Pancreas (tissue), 10 donors: ENCODE data around the gene WLS. TPM values are rescaled to one million over a fixed set of nuclear protein-coding genes. Genes with fewer than 3 reads are reported as not detected.
A peak's percentile ranks its signal among the peaks of the same experiment; 100 is the strongest.

Experiments used
- ATAC-seq, 4 donors: fragments of 200-7000 bp; cut with Tn5 transposase; one replicate each; pipeline versions ENCODE4 v1.8.0 to v1.9.1; 2020; ENCODE audit warnings: mild to moderate bottlenecking in 4 of 4, moderate library complexity in 4 of 4
- DNase-seq, 6 donors: peaks; one replicate each; pipeline ENCODE4 v3.0.0-alpha.2; 2020
- FAIRE-seq: peaks from 2 replicates; lab custom pipeline; 2012; peaks lifted over from hg19 to GRCh38; lab: Jason Lieb, UNC
- H3K27ac ChIP-seq, 4 donors: fragments of 200-600 bp; sonication (generic); 1 replicate in 3 of 4; 2 replicates in 1 of 4; pipeline versions ENCODE4 v1.5.0 to v1.8.0; 2020
- H3K27me3 ChIP-seq, 4 donors: fragments of 200-600 bp; one replicate each; pipeline ENCODE4 v1.8.0; 2021
- H3K36me3 ChIP-seq, 3 donors: fragments of 200-600 bp; sonication (generic) in 1 of 3; one replicate each; pipeline versions ENCODE4 v1.5.0 to v1.8.0; 2020 to 2021
- H3K4me1 ChIP-seq, 3 donors: fragments of 200-600 bp; one replicate each; pipeline ENCODE4 v1.8.0; 2021
- H3K4me3 ChIP-seq, 4 donors: fragments of 200-600 bp; sonication (generic) in 2 of 4; one replicate each; pipeline versions ENCODE4 v1.5.0 to v1.8.0; 2020 to 2021
- H3K9me3 ChIP-seq, 4 donors: fragments of 200-600 bp; one replicate each; pipeline ENCODE4 v1.8.0; 2021
- CTCF ChIP-seq, 4 donors: fragments of 200-600 bp; sonication (generic) in 3 of 4; IDR thresholded peaks; one replicate each; pipeline versions ENCODE4 v1.5.0 to v1.8.0; 2021; ENCODE audit warnings: antibody characterized with exemption in 4 of 4
- WGBS, 2 donors: extraction: QIAGEN DNeasy Blood & Tissue Kit; methylation state at CpG; one replicate each; pipeline ENCODE4 v1.1.7; 2013; 5-methylcytosine and 5-hydroxymethylcytosine counted together
- intact Hi-C, 3 donors: fragments of 100-400 bp; cut with DNase I; formaldehyde crosslinking; loops; one replicate each; pipeline versions ENCODE4 v1.11.1 to v1.14.2; 2022
- polyA plus RNA-seq, 2 donors: library from polyadenylated mRNA; stranded (reverse); fragments of 200-250 nt; gene quantifications; one replicate each; pipeline ENCODE4 v1.2.3, GENCODE V29; 2013
- total RNA-seq, 6 donors: library from RNA; stranded (reverse); fragmentation: NEBNext Ultra II Directional in 4 of 6; extraction: Animal tissue kit (Norgen Biotek cat#: 25700) in 4 of 6; gene quantifications; one replicate each; pipeline versions ENCODE4 v1.2.1 to v1.2.4, GENCODE V29; 2021 to 2023
- donor health status: healthy with polysubstance abuse.
- donor health status: DM: no; HTN: no; CAD: no; lungs with moderate emphysema.
- donor health status: DM: no; HTN: no; CAD: no.
- donor health status: control.
- donor health status: control.
- donor health status: Bipolar disorder and iron deficiency.
- donor health status: DM: yes; HTN: yes; CAD: no.
- donor health status: DM: no; HTN: no; CAD: no.
- donor health status: DM: no; HTN: no; CAD: no.
- donor health status: DM: yes; HTN: yes; CAD: no.

The WLS gene
- total and polyA plus RNA-seq, 8 donors: 32.5 to 121 (median 68.8) TPM

- DNase-seq (no peak), FAIRE-seq (no peak), ATAC-seq (no peak)
- Histone ChIP-seq H3K27ac (no peak overlapping the region), H3K9me3 (no peaks in the 10 kb centered on the region), H3K36me3 (no peaks in the 10 kb centered on the region), H3K27me3 (no peaks in the 10 kb centered on the region), H3K4me1 (no peaks in the 10 kb centered on the region), H3K4me3 (no peak overlapping the region)
- WGBS, 2 donors: 59 to 80% methylated on average over 4 of the region's 4 CpGs
- TF ChIP-seq CTCF (IDR thresholded peaks at IDR 0.05): no peak
- intact Hi-C loops: loop anchor here in 2 of 3 donors (5.0 to 10.0 kb wide), 2 partner anchors 227 to 351 kb away; no protein-coding TSS in a partner anchor
These were observed 117.0 kb downstream of the WLS start for GRCh38 chr1:68115308-68115707.

DNA sequence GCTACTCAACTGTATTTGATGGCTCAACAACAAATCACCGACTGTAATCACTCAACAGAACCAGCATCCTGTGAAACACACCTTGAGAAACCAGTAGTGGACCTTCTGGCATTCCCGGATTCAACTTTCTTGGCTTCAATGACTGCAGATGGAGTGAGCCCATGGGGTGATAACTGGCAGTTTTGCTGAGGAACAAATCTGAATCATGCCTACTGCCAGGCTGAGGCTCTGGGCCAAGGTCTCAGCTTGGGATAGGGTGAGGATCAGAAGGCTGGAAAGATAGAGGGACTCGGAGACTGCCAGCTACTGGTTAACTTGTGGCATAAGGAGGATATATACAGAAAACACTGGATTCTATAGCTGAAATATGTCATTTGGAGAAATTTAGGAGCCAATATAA, 118.4 kb downstream of the WLS start:
- Histone ChIP-seq H3K36me3 (no peaks in the 10 kb centered on the region), H3K4me1 (no peaks in the 10 kb centered on the region), H3K9me3 (no peaks in the 10 kb centered on the region), H3K27ac (no peak overlapping the region), H3K4me3 (no peak overlapping the region), H3K27me3 (no peaks in the 10 kb centered on the region)
- FAIRE-seq: no peak
- DNase-seq: no peak
- WGBS, 2 donors: 70 to 79% methylated on average over 3 of the region's 3 CpGs
- no peak for TF ChIP-seq CTCF (IDR thresholded peaks at IDR 0.05)
- intact Hi-C loops: loop anchor here in 2 of 3 donors (5.0 to 10.0 kb wide), 2 partner anchors 262 to 349 kb away; no protein-coding TSS in a partner anchor
- no peak for ATAC-seq

DNA sequence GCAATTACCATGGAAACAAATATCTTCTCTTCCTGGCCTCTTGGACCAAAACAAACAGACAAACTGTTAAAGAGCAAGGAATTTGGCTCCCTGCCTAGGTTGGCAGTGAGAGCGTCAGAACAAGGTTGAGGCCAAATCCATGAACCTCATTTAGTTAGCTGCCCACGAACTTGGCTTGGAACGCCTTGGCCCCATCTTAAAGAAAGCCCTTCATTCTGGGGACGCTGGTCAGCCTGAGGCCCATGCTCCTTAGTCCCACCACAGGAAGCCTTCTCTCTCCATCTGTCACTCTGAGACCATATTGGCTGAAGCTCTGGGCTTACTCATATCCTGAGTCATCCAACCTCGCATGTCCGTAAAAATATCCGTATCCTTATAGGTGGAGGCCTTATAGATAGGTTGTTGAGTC, 119.5 kb downstream of the WLS start:
- TF ChIP-seq CTCF (IDR thresholded peaks at IDR 0.05): no peak
- ATAC-seq: peak in 2 of 4 donors; percentile 6 to 17
- Histone ChIP-seq H3K4me3 (no peak overlapping the region), H3K36me3 (no peaks in the 10 kb centered on the region), H3K9me3 (no peaks in the 10 kb centered on the region), H3K27ac (no peak overlapping the region), H3K4me1 (no peaks in the 10 kb centered on the region), H3K27me3 (no peaks in the 10 kb centered on the region)
- WGBS, 2 donors: 37 to 47% methylated on average over 7 of the region's 7 CpGs
- intact Hi-C loops: loop anchor here in 2 of 3 donors (5.0 to 10.0 kb wide), 2 partner anchors 261 to 348 kb away; no protein-coding TSS in a partner anchor
- peak in 1 of 6 donors; percentile 18 for DNase-seq
- FAIRE-seq: no peak

DNA sequence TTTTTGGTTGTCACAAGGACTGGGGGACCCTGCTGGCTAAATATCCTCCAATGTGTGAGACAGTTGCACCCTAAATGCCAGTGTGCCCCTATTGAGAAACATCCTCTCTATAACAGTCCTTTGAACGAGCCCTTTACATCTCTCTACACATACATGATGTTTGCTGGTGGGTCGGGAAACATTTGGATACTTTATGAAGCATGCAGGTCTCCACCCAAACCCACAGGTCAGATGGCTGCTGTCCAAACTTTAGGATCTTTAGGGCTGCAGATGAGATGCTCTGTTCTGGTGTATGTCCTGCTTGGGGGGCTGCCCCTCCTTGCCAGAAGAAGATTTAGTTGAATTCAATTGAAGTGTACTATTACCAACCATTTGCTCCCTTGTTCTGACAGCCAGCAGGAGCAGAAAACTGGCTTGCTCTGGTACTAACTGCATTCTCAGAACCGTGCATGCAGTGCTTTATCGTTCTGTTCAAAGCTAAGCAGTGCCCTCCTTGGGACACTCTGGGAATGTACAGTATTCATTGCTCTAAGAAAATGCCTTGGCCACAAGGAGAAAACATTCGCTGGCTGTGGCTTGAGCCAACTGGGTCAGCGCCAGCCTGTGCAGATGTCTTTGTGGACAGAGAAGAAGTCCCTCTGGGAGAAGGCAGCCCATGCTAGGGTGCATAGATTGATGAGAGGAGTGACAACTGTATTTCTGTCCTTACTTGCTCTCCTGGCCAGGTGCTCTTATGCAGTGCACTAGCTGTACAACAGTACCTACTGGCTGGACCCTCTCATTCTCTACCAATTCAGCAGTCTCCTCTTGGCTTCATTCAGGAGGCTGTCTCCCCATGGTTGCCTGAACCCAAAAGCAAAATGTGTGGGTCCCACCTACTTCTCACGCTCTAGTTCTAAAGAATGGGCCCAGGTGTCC, 120.5 kb downstream of the WLS start:
- H3K27ac ChIP-seq: no peak overlapping the region
- intact Hi-C loops: loop anchor here in 2 of 3 donors (5.0 to 10.0 kb wide), 2 partner anchors 259 to 347 kb away; no protein-coding TSS in a partner anchor
- H3K4me3 ChIP-seq: no peak overlapping the region
- no peaks in the 10 kb centered on the region for H3K9me3 ChIP-seq
- ATAC-seq (peak; percentile 70 to 91 (median 91)), FAIRE-seq (no peak), DNase-seq (peak in 5 of 6 donors; percentile 29 to 69 (median 61))
- no peaks in the 10 kb centered on the region for H3K36me3 ChIP-seq
- no peaks in the 10 kb centered on the region for H3K27me3 ChIP-seq
- TF ChIP-seq CTCF (IDR thresholded peaks at IDR 0.05): peak in 3 of 4 donors; percentile 11 to 30 (median 13)
- 37 to 41% methylated on average over 7 of the region's 7 CpGs for WGBS, 2 donors
- no peaks in the 10 kb centered on the region for H3K4me1 ChIP-seq
